Aorta (tissue), 5 donors: Measurements from ENCODE around the gene HIVEP2. TPM values are rescaled to one million over a fixed set of nuclear protein-coding genes. Genes with fewer than 3 reads are reported as not detected.

Experiments used
- ATAC-seq: fragments of 200-7000 bp; cut with Tn5 transposase; one replicate; pipeline ENCODE4 v1.9.1; 2022; ENCODE audit warnings: moderate library complexity; ENCODE audit not compliant: low FRiP score
- DNase-seq, 2 donors: peaks; one replicate each; pipeline ENCODE4 v3.0.0-alpha.2; 2020
- H3K27ac ChIP-seq, 2 donors: one replicate each; pipeline ENCODE4 v1.5.1; 2013; ENCODE audit warnings: low read length in 2 of 2, mild to moderate bottlenecking in 2 of 2, moderate library complexity in 2 of 2, control low read depth in 1 of 2, inconsistent platforms in 1 of 2, low read depth in 1 of 2
- H3K27me3 ChIP-seq, 2 donors: one replicate each; pipeline ENCODE4 v1.6.1; 2013; ENCODE audit warnings: control low read depth in 1 of 2, low read length in 1 of 2, mild to moderate bottlenecking in 1 of 2, moderate library complexity in 1 of 2; ENCODE audit not compliant: insufficient read depth in 2 of 2, control insufficient read depth in 1 of 2
- H3K36me3 ChIP-seq, 2 donors: one replicate each; pipeline ENCODE4 v1.6.1; 2013; ENCODE audit warnings: control low read depth in 1 of 2, low read length in 1 of 2, mild to moderate bottlenecking in 1 of 2; ENCODE audit not compliant: insufficient read depth in 2 of 2, control insufficient read depth in 1 of 2
- H3K4me1 ChIP-seq, 2 donors: one replicate each; pipeline ENCODE4 v1.6.1; 2013; ENCODE audit warnings: low read length in 2 of 2, control low read depth in 1 of 2, mild to moderate bottlenecking in 1 of 2, moderate library complexity in 1 of 2; ENCODE audit not compliant: insufficient read depth in 2 of 2, control insufficient read depth in 1 of 2
- H3K4me3 ChIP-seq, 2 donors: one replicate each; pipeline ENCODE4 v1.5.1; 2013; ENCODE audit warnings: low read length in 2 of 2, control low read depth in 1 of 2, mild to moderate bottlenecking in 1 of 2
- H3K9me3 ChIP-seq: one replicate; pipeline ENCODE4 v1.6.1; 2013; ENCODE audit warnings: mild to moderate bottlenecking, low read length; ENCODE audit not compliant: control insufficient read depth
- WGBS, 2 donors: extraction: QIAGEN DNeasy Blood & Tissue Kit; methylation state at CpG; one replicate each; pipeline ENCODE4 v1.1.7; 2013; 5-methylcytosine and 5-hydroxymethylcytosine counted together
- intact Hi-C, 2 donors: fragments of 100-400 bp; cut with DNase I; formaldehyde crosslinking; loops; one replicate each; pipeline versions ENCODE4 v1.14.2 to v1.15.0; 2022
- polyA plus RNA-seq, 2 donors: library from polyadenylated mRNA; stranded (reverse); fragments of 200-250 nt; gene quantifications; one replicate each; pipeline ENCODE4 v1.2.3, GENCODE V29; 2013
- total RNA-seq, 2 donors: library from RNA; stranded (reverse); fragmentation: NEBNext Ultra II Directional; extraction: Animal tissue kit (Norgen Biotek cat#: 25700); gene quantifications; one replicate each; pipeline ENCODE4 v1.2.1, GENCODE V29; 2021
- donor health status: healthy with polysubstance abuse.
- donor health status: Bipolar disorder and iron deficiency.
- donor health status: DM: no; HTN: no; CAD: no.
- donor health status: DM: no; HTN: no; CAD: no.
- donor health status: DM: yes; HTN: yes; CAD: no.

Gene HIVEP2
- total and polyA plus RNA-seq, 4 donors, result 5.3 to 36.8 (median 20.4) TPM

DNA sequence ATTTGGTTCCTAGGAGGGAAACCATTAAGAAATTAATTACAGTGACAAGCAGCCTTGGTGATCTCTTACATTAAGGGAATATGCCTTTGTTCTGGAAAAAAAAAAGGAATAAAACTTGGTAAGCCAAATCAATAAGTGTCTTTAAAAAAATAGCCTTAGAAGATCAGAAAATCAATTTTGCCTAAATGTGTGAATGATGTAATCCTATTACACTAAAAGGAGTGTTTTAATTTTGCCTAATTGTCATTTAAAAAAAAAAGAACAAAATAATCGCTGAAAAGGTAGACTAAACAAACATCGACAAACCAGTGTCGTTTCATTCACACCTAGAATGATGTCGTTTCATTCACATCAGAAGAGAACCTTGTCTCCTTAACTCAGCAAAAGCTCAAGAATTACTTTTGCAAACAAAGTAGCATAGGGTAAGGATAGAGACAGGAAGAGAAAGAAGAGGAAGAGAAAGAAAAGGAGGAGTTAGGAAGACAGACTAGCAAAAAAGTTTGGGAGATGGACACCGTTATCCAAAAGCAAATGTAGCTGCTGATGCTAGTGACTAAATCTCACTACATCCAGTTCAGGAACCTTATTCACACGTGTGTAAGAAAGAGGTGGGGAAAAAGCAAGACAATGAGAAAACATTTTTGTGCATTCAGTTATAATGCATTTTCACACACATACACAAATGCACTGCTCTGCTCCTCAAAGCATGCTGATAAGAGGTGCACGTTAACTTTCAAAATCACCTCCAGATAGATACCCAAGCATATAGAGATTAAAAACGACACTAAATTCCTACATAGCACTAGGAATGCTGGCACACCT, 60.6 kb downstream of the HIVEP2 start:
- Histone ChIP-seq H3K27ac (peak overlapping the region in 1 of 2 donors; percentile 32), H3K9me3 (no peaks in the 10 kb centered on the region), H3K27me3 (no peaks in the 10 kb centered on the region), H3K4me3 (peak overlapping the region; percentile 27 to 32), H3K36me3 (peaks cover 0 to 2% of the 10 kb centered on the region in 2 donors), H3K4me1 (peaks cover 0 to 9% of the 10 kb centered on the region in 2 donors)
- DNase-seq (no peak), ATAC-seq (no peak)
- intact Hi-C loops, result loop anchor here (1.0 to 10.0 kb wide), 4 partner anchors 32 to 190 kb away; no protein-coding TSS in a partner anchor
- 35% methylated on average over 8 of the region's 8 CpGs for WGBS, 2 donors

DNA sequence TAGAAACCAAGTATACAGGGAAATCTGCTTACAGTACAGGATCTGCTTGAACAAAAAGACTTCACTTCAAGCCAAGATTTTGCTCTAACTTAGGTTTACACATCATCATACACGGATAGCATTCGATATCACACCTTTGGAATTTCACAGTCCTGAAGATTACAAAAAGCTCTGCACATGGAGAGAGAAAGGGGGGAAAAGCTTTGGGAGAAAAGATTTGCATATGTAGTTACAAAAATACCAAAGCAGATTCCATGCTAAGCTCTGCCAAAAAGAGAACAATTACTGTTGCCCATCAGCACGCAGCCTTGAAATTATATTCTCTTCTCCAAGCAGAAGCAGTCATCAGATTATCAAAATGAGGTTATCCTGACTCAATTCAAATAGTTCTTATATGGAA, 62.0 kb downstream of the HIVEP2 start:
- Histone ChIP-seq H3K27ac (no peak overlapping the region), H3K36me3 (no peaks in the 10 kb centered on the region), H3K4me1 (peaks cover 0 to 9% of the 10 kb centered on the region in 2 donors), H3K4me3 (no peak overlapping the region), H3K27me3 (no peaks in the 10 kb centered on the region), H3K9me3 (no peaks in the 10 kb centered on the region)
- ATAC-seq (no peak), DNase-seq (no peak)
- intact Hi-C loops, result loop anchor here in 1 of 2 donors (10.0 kb wide), 1 partner anchor 188 kb away; no protein-coding TSS in a partner anchor
- 36% methylated on average over 3 of the region's 3 CpGs for WGBS, 2 donors

DNA sequence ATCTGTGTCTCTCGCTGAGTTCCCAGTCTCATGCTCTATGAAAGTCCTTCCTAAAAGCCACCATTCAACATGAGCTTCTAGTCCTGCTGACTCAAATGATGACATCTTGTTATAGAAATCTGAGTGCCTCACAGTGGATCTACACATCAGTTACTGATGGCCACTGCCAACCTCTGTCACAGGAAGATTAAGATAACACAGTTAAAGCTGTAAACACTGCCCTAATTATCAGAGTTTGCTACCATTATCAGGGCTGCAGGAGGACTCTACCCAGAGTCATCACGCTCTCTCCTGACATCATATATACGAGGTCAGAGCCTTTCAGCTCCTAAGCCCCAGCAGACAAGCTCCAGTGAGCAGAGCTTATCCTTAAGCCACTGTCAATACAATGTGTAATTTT, 63.2 kb downstream of the HIVEP2 start:
- H3K27me3 ChIP-seq, result no peaks in the 10 kb centered on the region
- no peaks in the 10 kb centered on the region for H3K9me3 ChIP-seq
- DNase-seq (no peak), ATAC-seq (no peak)
- H3K4me1 ChIP-seq, result peaks cover 0 to 9% of the 10 kb centered on the region in 2 donors
- no peak overlapping the region for H3K27ac ChIP-seq
- WGBS, 2 donors, result 97% methylated on average over 3 of the region's 3 CpGs
- no peaks in the 10 kb centered on the region for H3K36me3 ChIP-seq
- intact Hi-C loops, result loop anchor here in 1 of 2 donors (10.0 kb wide), 1 partner anchor 187 kb away; no protein-coding TSS in a partner anchor
- H3K4me3 ChIP-seq, result no peak overlapping the region

DNA sequence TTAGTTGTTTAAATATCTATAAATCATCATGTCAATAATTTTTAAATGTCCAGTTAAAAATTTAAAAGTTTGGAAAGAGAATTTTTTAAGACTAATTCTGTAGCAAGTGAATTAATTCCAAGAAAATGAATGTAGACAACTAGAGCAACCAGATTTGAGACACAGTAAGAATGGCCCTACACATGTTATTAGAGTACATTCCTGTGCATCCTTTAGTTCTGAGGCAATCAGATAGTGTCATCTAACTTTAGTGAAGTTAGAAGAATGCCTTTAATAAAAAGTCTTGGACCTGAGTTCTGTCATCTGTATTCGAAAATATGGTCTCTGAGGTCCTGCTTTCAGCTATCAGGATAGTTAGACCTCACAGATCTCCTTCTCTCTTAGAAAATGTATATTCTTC, 63.7 kb downstream of the HIVEP2 start:
- ATAC-seq (no peak), DNase-seq (no peak)
- Histone ChIP-seq H3K4me3 (no peak overlapping the region), H3K27ac (no peak overlapping the region), H3K9me3 (no peaks in the 10 kb centered on the region), H3K4me1 (peaks cover 0 to 9% of the 10 kb centered on the region in 2 donors), H3K27me3 (no peaks in the 10 kb centered on the region), H3K36me3 (no peaks in the 10 kb centered on the region)
- intact Hi-C loops, result loop anchor here in 1 of 2 donors (10.0 kb wide), 1 partner anchor 186 kb away; no protein-coding TSS in a partner anchor
- WGBS, 2 donors, result 92 to 95% methylated on average over 1 of the region's 1 CpG

DNA sequence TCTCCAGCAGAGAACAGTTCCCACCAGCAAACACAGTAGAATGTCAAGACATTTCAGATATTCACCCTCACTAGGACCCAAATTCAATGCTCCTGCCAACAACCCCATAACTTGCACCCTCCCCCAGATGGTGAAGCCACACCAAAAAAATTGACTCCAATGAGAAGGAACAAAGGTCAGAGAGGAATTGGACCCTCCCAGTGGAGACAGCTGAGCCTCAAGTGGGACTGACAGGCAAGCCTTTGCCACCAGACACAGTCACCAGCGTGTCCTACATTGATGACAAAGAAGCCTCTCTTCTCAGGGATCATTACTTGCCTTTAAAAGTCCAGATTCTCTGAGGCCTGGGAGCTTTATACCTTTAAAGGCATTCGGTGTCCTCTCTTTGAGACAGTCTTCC, 64.8 kb downstream of the HIVEP2 start:
- Histone ChIP-seq H3K4me1 (peaks cover 0 to 9% of the 10 kb centered on the region in 2 donors), H3K36me3 (no peaks in the 10 kb centered on the region), H3K27ac (no peak overlapping the region), H3K27me3 (no peaks in the 10 kb centered on the region), H3K4me3 (no peak overlapping the region), H3K9me3 (no peaks in the 10 kb centered on the region)
- no peak for DNase-seq
- 95 to 97% methylated on average over 2 of the region's 2 CpGs for WGBS, 2 donors
- intact Hi-C loops, result loop anchor here in 1 of 2 donors (10.0 kb wide), 1 partner anchor 185 kb away; no protein-coding TSS in a partner anchor
- ATAC-seq, result no peak

- Histone ChIP-seq H3K27ac (no peak overlapping the region), H3K4me1 (peaks cover 0 to 8% of the 10 kb centered on the region in 2 donors), H3K4me3 (no peak overlapping the region), H3K9me3 (no peaks in the 10 kb centered on the region), H3K27me3 (no peaks in the 10 kb centered on the region), H3K36me3 (no peaks in the 10 kb centered on the region)
- no peak for ATAC-seq
- intact Hi-C loops, result no loop called here
- 98 to 100% methylated on average over 2 of the region's 2 CpGs for WGBS, 2 donors
- no peak for DNase-seq
Observed at GRCh38 chr6:142879527-142879926, 65.4 kb downstream of the HIVEP2 start.

- no peak overlapping the region for H3K27ac ChIP-seq
- WGBS, 2 donors, result 79 to 88% methylated on average over 6 of the region's 6 CpGs
- H3K4me1 ChIP-seq, result peaks cover 0 to 7% of the 10 kb centered on the region in 2 donors
- DNase-seq (no peak), ATAC-seq (no peak)
- H3K9me3 ChIP-seq, result no peaks in the 10 kb centered on the region
- no peaks in the 10 kb centered on the region for H3K27me3 ChIP-seq
- no peaks in the 10 kb centered on the region for H3K36me3 ChIP-seq
- H3K4me3 ChIP-seq, result no peak overlapping the region
- intact Hi-C loops, result no loop called here
Observed at GRCh38 chr6:142879076-142879475, 65.9 kb downstream of the HIVEP2 start.

DNA sequence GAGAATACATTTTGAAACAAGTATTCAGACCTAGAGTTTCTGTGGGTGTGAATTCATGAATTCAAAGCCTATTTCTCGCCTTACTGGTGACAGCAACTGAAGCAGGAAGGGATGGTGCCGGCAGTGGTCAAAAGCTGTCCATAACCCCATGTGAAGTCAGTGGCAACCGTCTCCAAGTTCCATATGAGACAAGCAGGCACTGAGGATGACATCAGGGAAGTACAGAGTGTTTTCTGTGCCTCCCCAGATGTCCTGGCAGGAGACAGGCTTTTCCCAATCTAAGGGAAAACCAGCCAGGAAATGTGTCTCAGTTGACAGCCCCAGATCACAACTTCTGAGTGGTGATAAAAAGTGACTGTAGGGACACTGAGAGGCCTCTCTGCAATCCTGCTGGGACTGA, 66.6 kb downstream of the HIVEP2 start:
- WGBS, 2 donors, result 85 to 86% methylated on average over 3 of the region's 3 CpGs
- H3K36me3 ChIP-seq, result no peaks in the 10 kb centered on the region

GRCh38 chr6:142874676-142875075, 70.3 kb downstream of the HIVEP2 start:
- Histone ChIP-seq H3K36me3 (no peaks in the 10 kb centered on the region), H3K9me3 (no peaks in the 10 kb centered on the region), H3K27ac (no peak overlapping the region), H3K4me3 (no peak overlapping the region), H3K4me1 (peaks cover 4 to 9% of the 10 kb centered on the region in 2 donors), H3K27me3 (no peaks in the 10 kb centered on the region)
- DNase-seq (no peak), ATAC-seq (no peak)
- 72 to 77% methylated on average over 1 of the region's 1 CpG for WGBS, 2 donors
- intact Hi-C loops, result no loop called here

More for the DNA sequence above, 66.6 kb downstream of the HIVEP2 start:
- no peak overlapping the region for H3K27ac ChIP-seq
- H3K27me3 ChIP-seq, result no peaks in the 10 kb centered on the region
- H3K4me3 ChIP-seq, result no peak overlapping the region
- no peak for ATAC-seq
- DNase-seq, result no peak
- intact Hi-C loops, result no loop called here
- H3K4me1 ChIP-seq, result peaks cover 2 to 7% of the 10 kb centered on the region in 2 donors
- no peaks in the 10 kb centered on the region for H3K9me3 ChIP-seq
